Measurements from ENCODE around the gene ECHDC3. TPM values are rescaled to one million over a fixed set of nuclear protein-coding genes. Genes with fewer than 3 reads are reported as not detected.

Gene ECHDC3
- total RNA-seq, 1 donor from 2014 or later: 1.2 TPM

- H3K27me3 Mint-ChIP-seq (ENCODE audit: unreplicated experiment): peaks cover 19% of the 10 kb centered on the region
- peaks cover 27% of the 10 kb centered on the region for H3K4me1 Mint-ChIP-seq (ENCODE audit: unreplicated experiment)
- peak overlapping the region; percentile 10 for H3K4me3 Mint-ChIP-seq (ENCODE audit: unreplicated experiment)
- peak overlapping the region; percentile 46 for H3K27ac Mint-ChIP-seq (ENCODE audit: unreplicated experiment)
- DNase-seq (ENCODE audit: extremely low spot score, unreplicated experiment): no peak
- TF ChIP-seq, protein P1, sequence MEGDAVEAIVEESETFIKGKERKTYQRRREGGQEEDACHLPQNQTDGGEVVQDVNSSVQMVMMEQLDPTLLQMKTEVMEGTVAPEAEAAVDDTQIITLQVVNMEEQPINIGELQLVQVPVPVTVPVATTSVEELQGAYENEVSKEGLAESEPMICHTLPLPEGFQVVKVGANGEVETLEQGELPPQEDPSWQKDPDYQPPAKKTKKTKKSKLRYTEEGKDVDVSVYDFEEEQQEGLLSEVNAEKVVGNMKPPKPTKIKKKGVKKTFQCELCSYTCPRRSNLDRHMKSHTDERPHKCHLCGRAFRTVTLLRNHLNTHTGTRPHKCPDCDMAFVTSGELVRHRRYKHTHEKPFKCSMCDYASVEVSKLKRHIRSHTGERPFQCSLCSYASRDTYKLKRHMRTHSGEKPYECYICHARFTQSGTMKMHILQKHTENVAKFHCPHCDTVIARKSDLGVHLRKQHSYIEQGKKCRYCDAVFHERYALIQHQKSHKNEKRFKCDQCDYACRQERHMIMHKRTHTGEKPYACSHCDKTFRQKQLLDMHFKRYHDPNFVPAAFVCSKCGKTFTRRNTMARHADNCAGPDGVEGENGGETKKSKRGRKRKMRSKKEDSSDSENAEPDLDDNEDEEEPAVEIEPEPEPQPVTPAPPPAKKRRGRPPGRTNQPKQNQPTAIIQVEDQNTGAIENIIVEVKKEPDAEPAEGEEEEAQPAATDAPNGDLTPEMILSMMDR (IDR thresholded peaks at IDR 0.05): no peak
- no peaks in the 10 kb centered on the region for H3K36me3 Mint-ChIP-seq (ENCODE audit: unreplicated experiment)
- H3K9me3 Mint-ChIP-seq (ENCODE audit: unreplicated experiment): no peaks in the 10 kb centered on the region
Observed at GRCh38 chr10:11789306-11789705, 47.1 kb downstream of the ECHDC3 start.

- Mint-ChIP-seq H3K4me1 (ENCODE audit: unreplicated experiment) (peaks cover 27% of the 10 kb centered on the region), H3K36me3 (ENCODE audit: unreplicated experiment) (no peaks in the 10 kb centered on the region), H3K27me3 (ENCODE audit: unreplicated experiment) (peaks cover 17% of the 10 kb centered on the region), H3K27ac (ENCODE audit: unreplicated experiment) (no peak overlapping the region), H3K4me3 (ENCODE audit: unreplicated experiment) (no peak overlapping the region), H3K9me3 (ENCODE audit: unreplicated experiment) (no peaks in the 10 kb centered on the region)
- DNase-seq (ENCODE audit: extremely low spot score, unreplicated experiment): no peak
- TF ChIP-seq, protein P1 (IDR thresholded peaks at IDR 0.05): no peak
Observed at GRCh38 chr10:11789956-11790355, 47.8 kb downstream of the ECHDC3 start.

DNA sequence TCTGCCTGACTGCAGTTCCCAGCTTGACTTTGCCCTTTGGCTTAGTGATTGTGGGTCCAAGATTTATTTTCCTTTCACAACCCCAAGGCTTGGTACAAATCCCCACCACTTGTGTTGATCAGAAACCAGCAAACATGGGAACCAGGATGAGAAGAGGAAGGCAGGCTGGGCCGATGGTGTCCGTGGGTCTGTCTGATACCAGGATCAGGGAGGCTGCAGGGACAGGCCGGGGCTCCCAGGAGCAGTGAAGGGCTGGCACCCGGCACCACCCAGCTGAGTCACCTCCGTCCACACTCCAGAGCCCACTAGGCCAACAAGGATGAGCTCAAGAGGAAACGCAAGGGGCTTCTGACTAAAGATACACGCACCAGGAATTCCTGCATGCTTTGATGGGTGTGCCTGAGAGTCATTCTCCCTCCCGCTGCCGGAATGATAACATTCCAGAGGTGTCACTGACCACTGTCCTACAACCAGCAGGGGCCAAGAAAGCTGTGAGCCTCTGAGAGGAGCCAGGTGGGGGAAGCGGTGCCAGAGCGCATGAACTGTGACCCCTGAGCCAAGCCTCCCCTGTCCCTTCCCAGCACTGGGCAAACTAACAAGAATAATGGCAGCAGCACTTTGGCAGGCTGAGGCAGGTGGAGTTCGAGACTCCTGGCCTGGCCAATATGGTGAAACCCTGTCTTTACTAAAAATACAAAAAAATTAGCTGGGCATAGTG is 51.7 kb downstream of the ECHDC3 start:
- DNase-seq (ENCODE audit: extremely low spot score, unreplicated experiment): no peak
- Mint-ChIP-seq H3K4me1 (ENCODE audit: unreplicated experiment) (peaks cover 24% of the 10 kb centered on the region), H3K9me3 (ENCODE audit: unreplicated experiment) (no peaks in the 10 kb centered on the region), H3K4me3 (ENCODE audit: unreplicated experiment) (no peak overlapping the region), H3K27me3 (ENCODE audit: unreplicated experiment) (peaks cover 3% of the 10 kb centered on the region), H3K27ac (ENCODE audit: unreplicated experiment) (peak overlapping the region; percentile 27), H3K36me3 (ENCODE audit: unreplicated experiment) (no peaks in the 10 kb centered on the region)
- TF ChIP-seq, protein P1 (IDR thresholded peaks at IDR 0.05): no peak

DNA sequence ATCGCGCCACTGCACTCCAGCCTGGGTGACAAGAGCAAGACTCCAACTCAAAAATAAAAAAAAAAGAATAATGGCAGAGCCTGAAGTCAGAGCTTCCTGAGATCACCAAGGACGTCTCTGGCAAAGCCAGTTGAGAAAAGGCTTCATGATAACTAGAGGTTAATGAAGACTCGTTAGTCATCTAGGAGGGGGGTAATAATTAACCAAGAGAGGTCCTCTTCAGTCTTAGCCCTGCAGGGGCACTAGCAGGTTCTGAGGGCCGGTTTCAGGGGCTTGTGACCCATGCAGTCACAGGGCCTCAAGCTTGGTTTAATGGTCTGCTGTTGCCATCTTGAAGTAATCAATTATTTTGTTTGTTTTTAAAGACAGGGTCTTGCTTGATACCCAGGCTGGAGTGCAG is 52.4 kb downstream of the ECHDC3 start:
- Mint-ChIP-seq H3K4me1 (ENCODE audit: unreplicated experiment) (peaks cover 18% of the 10 kb centered on the region), H3K4me3 (ENCODE audit: unreplicated experiment) (no peak overlapping the region), H3K27ac (ENCODE audit: unreplicated experiment) (no peak overlapping the region), H3K9me3 (ENCODE audit: unreplicated experiment) (no peaks in the 10 kb centered on the region), H3K27me3 (ENCODE audit: unreplicated experiment) (peaks cover 3% of the 10 kb centered on the region), H3K36me3 (ENCODE audit: unreplicated experiment) (no peaks in the 10 kb centered on the region)
- no peak for DNase-seq (ENCODE audit: extremely low spot score, unreplicated experiment)
- TF ChIP-seq, protein P1 (IDR thresholded peaks at IDR 0.05): no peak

DNA sequence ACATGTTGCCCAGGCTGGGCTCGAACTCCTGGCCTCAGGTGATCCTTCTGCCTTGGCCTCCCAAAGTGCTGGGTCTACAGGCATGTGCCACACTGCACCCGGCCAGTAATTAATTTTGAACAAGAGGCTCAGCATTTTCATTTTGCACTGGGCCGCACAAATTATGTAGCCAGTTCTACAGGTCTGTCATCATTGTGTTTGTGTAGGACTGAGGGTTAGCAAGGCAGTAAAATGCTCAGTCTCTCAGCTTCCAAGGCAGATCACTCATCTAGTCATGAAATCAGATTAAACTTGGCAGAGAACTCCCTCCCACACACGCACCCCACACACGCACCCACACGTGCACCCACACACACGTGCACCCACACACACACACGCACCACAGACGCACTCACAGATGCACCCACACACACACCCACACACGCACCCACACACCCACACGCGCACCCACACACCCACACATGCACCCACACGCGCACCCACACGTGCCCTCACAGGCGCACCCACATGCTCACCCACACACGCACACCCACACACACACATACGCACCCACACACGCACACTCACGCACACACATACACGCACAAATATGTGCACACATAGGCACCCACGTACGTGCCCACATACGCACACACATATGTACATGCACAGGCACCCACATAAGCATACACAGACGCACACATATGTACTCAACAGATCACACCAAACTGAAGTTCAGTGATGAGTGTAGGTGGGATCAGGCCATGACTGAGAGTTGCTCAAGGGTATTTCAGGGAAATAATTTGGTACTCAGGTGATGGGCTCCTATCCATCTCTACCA is 53.1 kb downstream of the ECHDC3 start:
- no peaks in the 10 kb centered on the region for H3K36me3 Mint-ChIP-seq (ENCODE audit: unreplicated experiment)
- H3K4me1 Mint-ChIP-seq (ENCODE audit: unreplicated experiment): peaks cover 15% of the 10 kb centered on the region
- no peaks in the 10 kb centered on the region for H3K9me3 Mint-ChIP-seq (ENCODE audit: unreplicated experiment)
- peaks cover 3% of the 10 kb centered on the region for H3K27me3 Mint-ChIP-seq (ENCODE audit: unreplicated experiment)
- no peak overlapping the region for H3K4me3 Mint-ChIP-seq (ENCODE audit: unreplicated experiment)
- TF ChIP-seq, protein P1 (IDR thresholded peaks at IDR 0.05): no peak
- no peak overlapping the region for H3K27ac Mint-ChIP-seq (ENCODE audit: unreplicated experiment)
- DNase-seq (ENCODE audit: extremely low spot score, unreplicated experiment): no peak
